ENCODE results near the gene TMEM134.

Gene TMEM134

GRCh38 chr11:67464411-67465188 is 4.5 kb downstream of the TMEM134 start:
- Mint-ChIP-seq H3K4me1 (ENCODE audit: low read depth) (peaks cover 29% of the 10 kb centered on the region), H3K27me3 (ENCODE audit: low read depth) (peaks cover 3% of the 10 kb centered on the region), H3K27ac (peak overlapping the region; percentile 88), H3K36me3 (ENCODE audit: low read depth) (no peaks in the 10 kb centered on the region), H3K9me3 (no peaks in the 10 kb centered on the region), H3K4me3 (peak overlapping the region; percentile 84)

- H3K27me3 Mint-ChIP-seq (ENCODE audit: low read depth) = peaks cover 3% of the 10 kb centered on the region
- peak overlapping the region; percentile 84 for H3K4me3 Mint-ChIP-seq
- H3K27ac Mint-ChIP-seq = peak overlapping the region; percentile 49
- H3K4me1 Mint-ChIP-seq (ENCODE audit: low read depth) = peaks cover 26% of the 10 kb centered on the region
- no peaks in the 10 kb centered on the region for H3K9me3 Mint-ChIP-seq
- no peaks in the 10 kb centered on the region for H3K36me3 Mint-ChIP-seq (ENCODE audit: low read depth)
These were observed 5.2 kb downstream of the TMEM134 start for GRCh38 chr11:67463680-67464410.

- H3K4me1 Mint-ChIP-seq (ENCODE audit: low read depth) = peaks cover 23% of the 10 kb centered on the region
- no peaks in the 10 kb centered on the region for H3K36me3 Mint-ChIP-seq (ENCODE audit: low read depth)
- no peak overlapping the region for H3K4me3 Mint-ChIP-seq
- no peaks in the 10 kb centered on the region for H3K9me3 Mint-ChIP-seq
- H3K27ac Mint-ChIP-seq = no peak overlapping the region
- H3K27me3 Mint-ChIP-seq (ENCODE audit: low read depth) = peaks cover 3% of the 10 kb centered on the region
These were observed 5.9 kb downstream of the TMEM134 start for GRCh38 chr11:67463186-67463585.

GRCh38 chr11:67458266-67458665 is 10.8 kb downstream of the TMEM134 start:
- Mint-ChIP-seq H3K27ac (no peak overlapping the region), H3K4me3 (no peak overlapping the region), H3K9me3 (no peaks in the 10 kb centered on the region)

GRCh38 chr11:67457453-67457852 is 11.6 kb downstream of the TMEM134 start:
- no peaks in the 10 kb centered on the region for H3K36me3 Mint-ChIP-seq (ENCODE audit: low read depth)
- peaks cover 3% of the 10 kb centered on the region for H3K27me3 Mint-ChIP-seq (ENCODE audit: low read depth)
- no peak overlapping the region for H3K4me3 Mint-ChIP-seq
- no peaks in the 10 kb centered on the region for H3K4me1 Mint-ChIP-seq (ENCODE audit: low read depth)
- no peak overlapping the region for H3K27ac Mint-ChIP-seq
- no peaks in the 10 kb centered on the region for H3K9me3 Mint-ChIP-seq

More at GRCh38 chr11:67458266-67458665, 10.8 kb downstream of the TMEM134 start:
- Mint-ChIP-seq H3K27me3 (ENCODE audit: low read depth) (peaks cover 3% of the 10 kb centered on the region), H3K36me3 (ENCODE audit: low read depth) (no peaks in the 10 kb centered on the region), H3K4me1 (ENCODE audit: low read depth) (no peaks in the 10 kb centered on the region)

GRCh38 chr11:67456068-67456705 is 12.9 kb downstream of the TMEM134 start:
- peaks cover 3% of the 10 kb centered on the region for H3K27me3 Mint-ChIP-seq (ENCODE audit: low read depth)
- no peak overlapping the region for H3K27ac Mint-ChIP-seq
- H3K4me3 Mint-ChIP-seq = no peak overlapping the region
- H3K9me3 Mint-ChIP-seq = no peaks in the 10 kb centered on the region
- H3K36me3 Mint-ChIP-seq (ENCODE audit: low read depth) = no peaks in the 10 kb centered on the region
- no peaks in the 10 kb centered on the region for H3K4me1 Mint-ChIP-seq (ENCODE audit: low read depth)

GRCh38 chr11:67455054-67455453 is 14.0 kb downstream of the TMEM134 start, which contains the start of gene CABP4:
Gene CABP4, plus strand, starts transcription at chr11:67455354. Its CDS starts 70 bp downstream, at chr11:67455424.
- H3K27ac Mint-ChIP-seq = no peak within 1 kb of the TSS
- H3K27me3 Mint-ChIP-seq (ENCODE audit: low read depth) = no peaks in the 10 kb centered on the region
- no peaks in the 10 kb centered on the region for H3K4me1 Mint-ChIP-seq (ENCODE audit: low read depth)
- no peaks in the 10 kb centered on the region for H3K9me3 Mint-ChIP-seq
- H3K36me3 Mint-ChIP-seq (ENCODE audit: low read depth) = no peaks in the 10 kb centered on the region
- H3K4me3 Mint-ChIP-seq = no peak within 1 kb of the TSS

GRCh38 chr11:67453816-67454732 is 15.0 kb downstream of the TMEM134 start:
- Mint-ChIP-seq H3K4me1 (ENCODE audit: low read depth) (peaks cover 3% of the 10 kb centered on the region), H3K9me3 (no peaks in the 10 kb centered on the region), H3K27ac (no peak overlapping the region), H3K36me3 (ENCODE audit: low read depth) (no peaks in the 10 kb centered on the region), H3K27me3 (ENCODE audit: low read depth) (no peaks in the 10 kb centered on the region), H3K4me3 (no peak overlapping the region)

- H3K27me3 Mint-ChIP-seq (ENCODE audit: low read depth) = no peaks in the 10 kb centered on the region
- no peak within 1 kb of the TSS for H3K27ac Mint-ChIP-seq
- no peaks in the 10 kb centered on the region for H3K9me3 Mint-ChIP-seq
- peaks cover 10% of the 10 kb centered on the region for H3K4me1 Mint-ChIP-seq (ENCODE audit: low read depth)
- no peak within 1 kb of the TSS for H3K4me3 Mint-ChIP-seq
- H3K36me3 Mint-ChIP-seq (ENCODE audit: low read depth) = no peaks in the 10 kb centered on the region
These were observed 16.7 kb downstream of the TMEM134 start, which contains the start of gene GPR152 for GRCh38 chr11:67452141-67452952. Gene GPR152, minus strand, starts transcription at chr11:67452729. Its CDS starts 5 bp downstream, at chr11:67452724.

GRCh38 chr11:67451658-67451976 is 17.4 kb downstream of the TMEM134 start:
- no peak overlapping the region for H3K4me3 Mint-ChIP-seq
- H3K36me3 Mint-ChIP-seq (ENCODE audit: low read depth) = no peaks in the 10 kb centered on the region
- no peaks in the 10 kb centered on the region for H3K27me3 Mint-ChIP-seq (ENCODE audit: low read depth)
- no peaks in the 10 kb centered on the region for H3K9me3 Mint-ChIP-seq
- peaks cover 12% of the 10 kb centered on the region for H3K4me1 Mint-ChIP-seq (ENCODE audit: low read depth)
- H3K27ac Mint-ChIP-seq = no peak overlapping the region

GRCh38 chr11:67450796-67451657 is 18.0 kb downstream of the TMEM134 start:
- peaks cover 17% of the 10 kb centered on the region for H3K4me1 Mint-ChIP-seq (ENCODE audit: low read depth)
- no peak overlapping the region for H3K4me3 Mint-ChIP-seq
- peaks cover 2% of the 10 kb centered on the region for H3K36me3 Mint-ChIP-seq (ENCODE audit: low read depth)
- no peaks in the 10 kb centered on the region for H3K27me3 Mint-ChIP-seq (ENCODE audit: low read depth)
- H3K27ac Mint-ChIP-seq = no peak overlapping the region
- H3K9me3 Mint-ChIP-seq = no peaks in the 10 kb centered on the region

GRCh38 chr11:67449116-67449844 is 19.8 kb downstream of the TMEM134 start:
- H3K27me3 Mint-ChIP-seq (ENCODE audit: low read depth) = no peaks in the 10 kb centered on the region
- H3K9me3 Mint-ChIP-seq = no peaks in the 10 kb centered on the region
- peak overlapping the region; percentile 42 for H3K27ac Mint-ChIP-seq
- peaks cover 3% of the 10 kb centered on the region for H3K36me3 Mint-ChIP-seq (ENCODE audit: low read depth)
- no peak overlapping the region for H3K4me3 Mint-ChIP-seq
- peaks cover 32% of the 10 kb centered on the region for H3K4me1 Mint-ChIP-seq (ENCODE audit: low read depth)
